Fibroblast of villous mesenchyme (primary cell): ENCODE results near the gene VPS36. TPM values are rescaled to one million over a fixed set of nuclear protein-coding genes. Genes with fewer than 3 reads are reported as not detected.
"Not testable (repeated sequence)": the region's sequence is repeated elsewhere in the genome, so short reads cannot be mapped to it uniquely, and the experiment has no call there.

ENCODE experiments used
- DNase-seq: peaks from one replicate; pipeline ENCODE4 v3.0.0-alpha.2; 2010; ENCODE audit warnings: low read depth
- H3K4me3 ChIP-seq: 2 replicates; pipeline ENCODE4 v1.5.1; 2011; ENCODE audit warnings: low read depth, mild to moderate bottlenecking, low read length
- CTCF ChIP-seq: IDR thresholded peaks from 2 replicates; pipeline ENCODE4 v1.5.1; 2012; ENCODE audit warnings: low read depth, mild to moderate bottlenecking, low read length; ENCODE audit not compliant: insufficient read depth
- small RNA-seq: library from RNA; depleted of rRNA; stranded (forward); fragments of <200 nt; gene quantifications from one replicate; pipeline ENCODE3, GENCODE V24; 2012
- total RNA-seq: library from RNA; depleted of rRNA; stranded (reverse); fragments of >200 nt; gene quantifications from 2 replicates; pipeline ENCODE4 v1.2.3, GENCODE V29; 2012

Gene VPS36
- total RNA-seq, 1 donor, result 39.3 TPM

- no peak for DNase-seq
- no peak for TF ChIP-seq CTCF
- H3K4me3 ChIP-seq, result no peak overlapping the region
Measured at GRCh38 chr13:52374389-52374788, 76.0 kb downstream of the VPS36 start.

- not testable (repeated sequence) for DNase-seq
Measured at GRCh38 chr13:52373277-52373676, 77.2 kb downstream of the VPS36 start.

GRCh38 chr13:52371736-52372247 lies 78.6 kb downstream of the VPS36 start:
- peak; percentile 30 for DNase-seq
- H3K4me3 ChIP-seq, result no peak overlapping the region
- no peak for TF ChIP-seq CTCF

More at GRCh38 chr13:52373277-52373676, 77.2 kb downstream of the VPS36 start:
- H3K4me3 ChIP-seq, result not testable (repeated sequence)

GRCh38 chr13:52366291-52366690 lies 84.1 kb downstream of the VPS36 start:
- DNase-seq, result no peak
- no peak overlapping the region for H3K4me3 ChIP-seq
- no peak for TF ChIP-seq CTCF

Small RNA genes lying within 50 kb of the gene (small RNA-seq; reads per million reads assigned to genes)
- gene RNY4P24, result not detected

Other genes with a start within 250 kb of the VPS36 start
- 1.9 and 9.9 TPM in 2 replicates for gene THSD1, start 44.5 kb downstream of the VPS36 start, total RNA-seq
- 20.9 and 39.3 TPM in 2 replicates for gene CKAP2, start 4.8 kb upstream of the VPS36 start, total RNA-seq
- 3.0 and 3.9 TPM in 2 replicates for gene HNRNPA1L2, start 191.8 kb upstream of the VPS36 start, total RNA-seq
- 36.4 and 47.1 TPM in 2 replicates for gene SUGT1, start 202.2 kb upstream of the VPS36 start, total RNA-seq